H1 (cell line): Measurements from ENCODE around the gene ACCS. TPM values are rescaled to one million over a fixed set of nuclear protein-coding genes. Genes with fewer than 3 reads are reported as not detected.

Experiments
- BACH1 ChIP-seq: IDR thresholded peaks from 2 replicates; pipeline ENCODE4 v1.6.1; 2012; ENCODE audit warnings: low read length, improper control_type of control experiment
- NRF1 ChIP-seq: IDR thresholded peaks from 2 replicates; pipeline ENCODE4 v1.6.1; 2011; ENCODE audit warnings: mild to moderate bottlenecking, low read depth, low read length, improper control_type of control experiment
- SP1 ChIP-seq: IDR thresholded peaks from 2 replicates; pipeline ENCODE4 v1.6.1; 2011; ENCODE audit warnings: low read depth, low read length
- SP4 ChIP-seq: IDR thresholded peaks from 2 replicates; pipeline ENCODE4 v1.6.1; 2012; ENCODE audit warnings: low read length, inconsistent platforms
- TEAD4 ChIP-seq: IDR thresholded peaks from 2 replicates; pipeline ENCODE4 v1.6.1; 2012; ENCODE audit warnings: low read depth, low read length, inconsistent platforms, mixed read lengths
- YY1 ChIP-seq: IDR thresholded peaks from 2 replicates; pipeline ENCODE4 v1.6.1; 2011; ENCODE audit warnings: low read depth, mild to moderate bottlenecking, low read length
- ZNF274 ChIP-seq: IDR thresholded peaks from 2 replicates; pipeline ENCODE4 v1.7.0; 2012; ENCODE audit warnings: low read length, borderline replicate concordance; ENCODE audit errors: extremely low read depth
- polyA plus RNA-seq, 7 experiments: library from polyadenylated mRNA; depleted of rRNA in 3 of 7; stranded (reverse) in 5 of 7; unstranded in 2 of 7; fragments of >200 nt in 5 of 7; fragments of 200-250 nt in 2 of 7; gene quantifications; 1 replicate in 5 of 7; 2 replicates in 1 of 7; 4 replicates in 1 of 7; pipeline versions ENCODE4 v1.2.1 to v1.2.3, GENCODE V29; 2011 to 2013; ENCODE audit warnings: missing spikeins in 2 of 7, mixed read lengths in 2 of 7
- total RNA-seq: library from RNA; stranded (reverse); fragmentation: NEBNext Ultra II Directional; extraction: Animal tissue kit (Norgen Biotek cat#: 25700); gene quantifications from 2 replicates; pipeline ENCODE4 v1.2.1, GENCODE V29; 2021

ACCS gene
- total and polyA plus RNA-seq, 2 of the 8 experiments (the other 6 are each of a cell fraction or from before 2014, with no cell fraction given) = 6.0 to 8.0 TPM

- TF ChIP-seq ZNF274 (no peak), NRF1 (no peak), SP1 (no peak), YY1 (no peak), SP4 (no peak), TEAD4 (no peak), BACH1 (no peak)
Measured at GRCh38 chr11:44046182-44046581, 19.9 kb upstream of the ACCS start (continued).
